Hepatocyte (in vitro differentiated cells): ENCODE measurements around the gene ZBTB7C. TPM values are rescaled to one million over a fixed set of nuclear protein-coding genes. Genes with fewer than 3 reads are reported as not detected.

Source experiments
- DNase-seq: peaks from one replicate; pipeline ENCODE4 v3.0.0-alpha.2; 2016; ENCODE audit warnings: low spot score
- H2AFZ ChIP-seq: fragments of 200-600 bp; sonication (generic); 2 replicates; pipeline ENCODE4 v1.6.0; 2016; ENCODE audit warnings: antibody characterized with exemption, mild to moderate bottlenecking
- H3K27ac ChIP-seq: fragments of 200-600 bp; sonication (generic); 2 replicates; pipeline ENCODE4 v1.5.1; 2016; ENCODE audit warnings: mild to moderate bottlenecking
- H3K27me3 ChIP-seq: fragments of 200-600 bp; sonication (generic); 2 replicates; pipeline ENCODE4 v1.6.1; 2016
- H3K36me3 ChIP-seq: fragments of 200-600 bp; sonication (generic); replicated peaks from 2 replicates; pipeline ENCODE4 v1.5.1; 2016; ENCODE audit warnings: low read depth; ENCODE audit not compliant: insufficient read depth
- H3K4me1 ChIP-seq: fragments of 200-600 bp; sonication (generic); 2 replicates; pipeline ENCODE4 v1.5.1; 2016; ENCODE audit warnings: mild to moderate bottlenecking, moderate library complexity; ENCODE audit not compliant: insufficient read depth
- H3K4me2 ChIP-seq: fragments of 200-600 bp; sonication (generic); 2 replicates; pipeline ENCODE4 v1.6.0; 2016
- H3K4me3 ChIP-seq: fragments of 200-600 bp; sonication (generic); 2 replicates; pipeline ENCODE4 v1.5.1; 2016; ENCODE audit warnings: mild to moderate bottlenecking
- H3K79me2 ChIP-seq: fragments of 200-600 bp; sonication (generic); 2 replicates; pipeline ENCODE4 v1.6.0; 2017; ENCODE audit warnings: mild to moderate bottlenecking
- H3K9me2 ChIP-seq: fragments of 200-600 bp; sonication (generic); replicated peaks from 2 replicates; pipeline ENCODE4 v1.6.0; 2017; ENCODE audit warnings: mild to moderate bottlenecking; ENCODE audit not compliant: insufficient read depth
- H3K9me3 ChIP-seq: fragments of 200-600 bp; sonication (generic); 2 replicates; pipeline ENCODE4 v1.5.1; 2016; ENCODE audit warnings: low read depth, mild to moderate bottlenecking
- H4K20me1 ChIP-seq: fragments of 200-600 bp; sonication (generic); 2 replicates; pipeline ENCODE4 v1.6.0; 2016; ENCODE audit warnings: mild to moderate bottlenecking; ENCODE audit not compliant: insufficient read depth, poor library complexity, severe bottlenecking
- CTCF ChIP-seq: fragments of 200-600 bp; sonication (generic); IDR thresholded peaks from 2 replicates; pipeline ENCODE4 v1.5.1; 2016; ENCODE audit warnings: antibody characterized with exemption, mild to moderate bottlenecking; ENCODE audit not compliant: poor library complexity
- EZH2 ChIP-seq: fragments of 200-600 bp; sonication (generic); IDR thresholded peaks from 2 replicates; pipeline ENCODE4 v1.6.1; 2016; ENCODE audit warnings: antibody characterized with exemption, mild to moderate bottlenecking, borderline replicate concordance
- EZH2phosphoT487 ChIP-seq: fragments of 200-600 bp; sonication (generic); IDR thresholded peaks from one replicate; pipeline ENCODE4 v1.6.1; 2018; ENCODE audit warnings: antibody characterized with exemption, mild to moderate bottlenecking, low read depth, moderate library complexity; ENCODE audit not compliant: unreplicated experiment, severe bottlenecking
- WGBS: methylation state at CpG from one replicate; pipeline ENCODE4 v1.1.6; 2016; ENCODE audit warnings: low lambda C conversion rate; ENCODE audit errors: missing lambda C conversion rate; 5-methylcytosine and 5-hydroxymethylcytosine counted together
- polyA plus RNA-seq: library from polyadenylated mRNA; unstranded; fragments of >200 nt; fragmentation: Nextera tagmentation; extraction: Ambion mirVana; gene quantifications from 2 replicates; pipeline ENCODE4 v1.2.1, GENCODE V29; 2016
- total RNA-seq: library from RNA; depleted of rRNA; stranded (reverse); fragments of >200 nt; gene quantifications from 2 replicates; pipeline ENCODE4 v1.2.3, GENCODE V29; 2014

ZBTB7C gene
- total and polyA plus RNA-seq, 2 experiments from 2014 or later = 0.70 to 1.0 TPM

GRCh38 chr18:48034651-48035555 lies 374.3 kb downstream of the ZBTB7C start:
- WGBS = 82% methylated on average over 16 of the region's 16 CpGs
- no peak for DNase-seq

GRCh38 chr18:48033790-48034650 lies 375.2 kb downstream of the ZBTB7C start:
- no peaks in the 10 kb centered on the region for H3K9me2 ChIP-seq
- H3K36me3 ChIP-seq = no peaks in the 10 kb centered on the region
- no peaks in the 10 kb centered on the region for H3K9me3 ChIP-seq
- H3K4me2 ChIP-seq = no peak overlapping the region
- peak overlapping the region; percentile 70 for H3K27ac ChIP-seq
- H3K79me2 ChIP-seq = no peaks in the 10 kb centered on the region
- no peak for TF ChIP-seq CTCF
- TF ChIP-seq EZH2phosphoT487 = no peak
- TF ChIP-seq EZH2 = no peak
- H3K4me3 ChIP-seq = no peak overlapping the region
- no peak overlapping the region for H2AFZ ChIP-seq
- DNase-seq = no peak
- 86% methylated on average over 9 of the region's 9 CpGs for WGBS
- H3K27me3 ChIP-seq = no peaks in the 10 kb centered on the region
- H4K20me1 ChIP-seq = no peaks in the 10 kb centered on the region
- no peaks in the 10 kb centered on the region for H3K4me1 ChIP-seq

More at GRCh38 chr18:48034651-48035555, 374.3 kb downstream of the ZBTB7C start:
- Histone ChIP-seq H3K4me1 (no peaks in the 10 kb centered on the region), H3K4me2 (no peak overlapping the region), H3K4me3 (no peak overlapping the region), H3K79me2 (no peaks in the 10 kb centered on the region), H3K36me3 (no peaks in the 10 kb centered on the region), H3K27ac (no peak overlapping the region), H2AFZ (no peak overlapping the region), H4K20me1 (no peaks in the 10 kb centered on the region), H3K9me3 (no peaks in the 10 kb centered on the region), H3K9me2 (no peaks in the 10 kb centered on the region), H3K27me3 (no peaks in the 10 kb centered on the region)
- no peak for TF ChIP-seq EZH2phosphoT487
- TF ChIP-seq EZH2 = no peak
- TF ChIP-seq CTCF = no peak

- whole genome bisulfite sequencing = 97% methylated on average over 3 of the region's 3 CpGs
- H3K27ac ChIP-seq = peak overlapping the region; percentile 70
- H3K4me2 ChIP-seq = no peak overlapping the region
Observed at GRCh38 chr18:48032876-48033789, 376.1 kb downstream of the ZBTB7C start.

More at GRCh38 chr18:48032876-48033789, 376.1 kb downstream of the ZBTB7C start:
- Histone ChIP-seq H4K20me1 (no peaks in the 10 kb centered on the region), H3K36me3 (no peaks in the 10 kb centered on the region), H3K4me1 (no peaks in the 10 kb centered on the region), H3K79me2 (no peaks in the 10 kb centered on the region), H3K9me2 (no peaks in the 10 kb centered on the region), H3K27me3 (no peaks in the 10 kb centered on the region), H3K4me3 (no peak overlapping the region), H3K9me3 (no peaks in the 10 kb centered on the region), H2AFZ (no peak overlapping the region)
- no peak for TF ChIP-seq CTCF
- no peak for TF ChIP-seq EZH2
- TF ChIP-seq EZH2phosphoT487 = no peak
- DNase-seq = peak; percentile 53
